HT-29 (cell line): ENCODE data around the gene SESN1. TPM values are rescaled to one million over a fixed set of nuclear protein-coding genes. Genes with fewer than 3 reads are reported as not detected.
"Not testable (repeated sequence)": the region's sequence is repeated elsewhere in the genome, so short reads cannot be mapped to it uniquely, and the experiment has no call there.

Source experiments
- DNase-seq: peaks from one replicate; pipeline ENCODE4 v3.0.0-alpha.2; 2015; ENCODE audit warnings: low spot score
- total RNA-seq: library from RNA; depleted of rRNA; stranded (reverse); fragments of >200 nt; shearing (Covaris generic); gene quantifications from 2 replicates; pipeline ENCODE4 v1.2.3, GENCODE V29; 2014

SESN1 gene
- total RNA-seq, 1 experiment from 2014 or later, result 11.9 TPM

GRCh38 chr6:109095036-109095834 lies 589 bp upstream of the SESN1 start, which contains the start of gene CEP57L1:
Gene CEP57L1 (plus strand): TSS chr6:109095507. CDS start chr6:109145222, 49,715 bp downstream.
- DNase-seq, result peak; percentile 97

GRCh38 chr6:109093732-109094415 lies 772 bp downstream of the SESN1 start:
- DNase-seq, result peak; percentile 22

GRCh38 chr6:109092074-109092473 lies 2.6 kb downstream of the SESN1 start:
- no peak for DNase-seq

DNA sequence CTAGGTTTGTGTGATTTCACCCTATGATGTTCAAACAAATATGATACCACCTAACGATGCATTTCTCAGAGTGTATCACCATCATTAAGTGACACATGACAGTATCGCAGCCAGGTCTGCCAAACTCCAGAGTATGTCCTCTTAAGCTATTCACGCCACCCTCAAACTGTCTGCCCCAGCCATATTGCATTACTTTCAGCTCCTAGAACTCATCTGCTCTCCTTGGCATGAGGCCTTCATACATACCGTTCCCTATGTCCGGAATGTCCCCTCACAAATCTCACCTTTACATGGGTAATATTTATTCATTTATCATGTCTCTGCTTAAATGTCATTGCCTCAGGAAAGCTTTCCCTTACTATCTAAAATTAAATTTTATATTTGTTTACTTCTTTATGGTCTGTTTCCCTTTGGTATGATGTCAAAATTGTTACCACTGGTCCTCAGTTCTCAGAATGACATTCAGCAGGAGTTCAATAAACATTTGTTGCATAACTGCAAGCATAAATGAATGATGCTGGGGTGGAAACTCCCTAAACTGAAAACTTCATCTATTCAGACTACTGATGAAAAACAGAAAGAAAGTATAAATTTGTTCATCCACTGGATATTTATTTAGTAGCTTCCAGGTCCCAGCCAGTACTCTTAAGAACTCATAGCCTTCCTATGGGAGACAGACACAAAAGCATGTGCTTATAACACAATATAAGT lies 3.2 kb downstream of the SESN1 start:
- DNase-seq, result no peak

DNA sequence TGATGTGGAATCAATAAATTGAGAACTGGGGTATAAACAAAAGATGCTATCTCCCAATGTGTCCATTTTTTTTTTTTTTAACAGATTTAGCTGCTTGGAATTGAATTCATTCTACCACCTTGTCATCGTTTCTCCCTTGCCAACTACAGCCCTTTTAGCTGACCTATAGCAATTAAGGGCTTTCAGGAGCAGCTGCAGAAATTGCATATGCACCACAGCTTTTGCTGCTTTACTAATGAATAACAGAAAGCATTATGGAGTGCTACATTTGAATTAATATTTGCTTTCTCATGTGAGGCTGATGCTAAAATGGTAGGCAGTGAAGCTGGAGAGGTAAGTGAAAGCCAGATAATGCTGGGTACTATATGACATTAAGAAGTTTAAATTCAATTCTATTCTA lies 5.7 kb downstream of the SESN1 start:
- DNase-seq, result no peak

GRCh38 chr6:109087661-109088264 lies 6.9 kb downstream of the SESN1 start:
- DNase-seq, result no peak

- not testable (repeated sequence) for DNase-seq
Measured at GRCh38 chr6:109084146-109084545, 10.5 kb downstream of the SESN1 start.

DNA sequence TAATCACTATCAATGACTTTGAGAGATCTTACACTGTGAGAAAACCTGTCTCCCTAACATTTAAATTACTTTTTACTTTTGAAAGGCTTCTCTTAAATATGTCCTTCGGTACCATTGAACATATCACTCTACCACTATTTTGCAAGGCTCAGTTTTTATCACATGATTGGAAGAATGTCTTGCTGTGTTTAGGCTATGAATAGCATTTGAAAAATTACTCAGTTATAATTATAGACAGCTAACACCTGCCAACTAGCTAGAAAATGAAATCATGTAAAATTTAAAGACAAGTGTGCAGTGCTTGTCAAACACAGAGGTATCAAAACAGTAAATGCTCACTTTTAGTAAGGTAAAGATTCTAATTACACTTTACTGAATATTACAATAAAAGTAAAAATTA lies 11.0 kb downstream of the SESN1 start:
- no peak for DNase-seq

- DNase-seq, result no peak
Measured at GRCh38 chr6:109082188-109082577, 12.5 kb downstream of the SESN1 start.

DNA sequence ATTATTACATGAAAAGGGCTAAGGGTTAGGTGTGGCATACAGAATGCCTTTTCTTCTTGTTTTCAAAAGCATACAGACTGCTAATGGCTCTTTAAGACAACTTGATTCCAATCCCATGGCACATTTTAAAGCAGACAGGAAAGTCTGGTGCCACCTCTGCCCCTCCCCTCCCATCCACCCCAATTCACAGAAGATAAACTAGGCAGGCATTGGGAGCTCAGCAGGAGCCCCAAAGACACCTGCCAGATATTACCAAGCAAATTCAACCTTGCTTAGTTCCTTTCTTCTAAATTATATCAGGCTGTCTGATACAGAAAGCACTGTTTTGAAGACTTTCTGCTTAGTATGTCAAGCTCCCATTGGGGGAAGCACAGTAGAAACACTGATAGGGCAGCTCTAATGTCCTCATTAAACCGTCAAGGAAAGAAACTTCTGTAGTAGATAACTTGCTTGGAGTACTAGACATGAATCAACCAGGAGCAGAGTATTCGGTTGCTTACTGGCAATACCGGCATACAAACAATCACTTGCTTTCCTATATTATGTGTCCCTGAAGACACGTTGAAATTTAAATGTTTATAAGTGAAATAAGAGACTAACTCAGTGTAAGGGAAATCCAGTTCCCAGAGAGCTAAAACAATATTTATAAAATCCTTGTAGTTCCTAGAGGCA lies 13.0 kb downstream of the SESN1 start:
- DNase-seq, result no peak

- DNase-seq, result no peak
Measured at GRCh38 chr6:109081026-109081425, 13.6 kb downstream of the SESN1 start.

DNA sequence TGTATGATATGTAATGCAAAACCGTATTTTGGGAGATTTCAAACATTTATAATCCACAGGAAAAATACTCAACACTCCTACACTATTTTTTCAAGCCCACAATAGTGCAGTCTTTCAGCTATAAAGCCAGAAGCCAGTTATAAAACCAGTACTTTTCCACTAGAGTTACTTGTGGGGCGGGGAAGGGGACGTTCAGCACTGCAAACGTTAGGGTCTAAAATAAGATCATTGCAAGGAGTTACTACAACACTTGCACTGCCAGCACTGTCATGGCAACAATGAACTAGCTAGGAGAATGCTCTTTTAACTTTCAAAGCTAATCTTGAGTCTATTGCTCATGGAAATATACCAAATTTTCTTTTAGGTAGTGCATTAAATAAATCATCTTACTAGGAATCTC lies 14.7 kb downstream of the SESN1 start:
- DNase-seq, result no peak

DNA sequence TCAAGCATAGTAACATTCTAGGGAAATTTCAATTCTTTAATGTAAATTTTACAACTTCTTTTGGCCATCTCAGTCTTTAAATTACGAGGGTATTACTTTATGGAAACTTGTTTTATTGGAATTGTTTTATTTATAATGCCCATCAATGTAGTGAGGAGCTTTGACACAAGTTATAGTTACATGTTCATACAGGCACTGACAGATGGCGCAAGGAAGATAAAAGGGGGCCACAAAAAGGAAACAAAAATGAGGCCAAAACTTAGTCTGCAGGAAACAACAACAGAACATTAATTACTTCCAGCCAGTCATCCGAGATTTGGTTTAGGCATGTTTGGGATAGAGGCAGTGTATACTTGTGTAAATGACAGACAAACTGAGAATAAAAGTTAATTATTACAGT lies 18.3 kb downstream of the SESN1 start:
- no peak for DNase-seq

GRCh38 chr6:109075934-109076333 lies 18.7 kb downstream of the SESN1 start:
- DNase-seq, result no peak

DNA sequence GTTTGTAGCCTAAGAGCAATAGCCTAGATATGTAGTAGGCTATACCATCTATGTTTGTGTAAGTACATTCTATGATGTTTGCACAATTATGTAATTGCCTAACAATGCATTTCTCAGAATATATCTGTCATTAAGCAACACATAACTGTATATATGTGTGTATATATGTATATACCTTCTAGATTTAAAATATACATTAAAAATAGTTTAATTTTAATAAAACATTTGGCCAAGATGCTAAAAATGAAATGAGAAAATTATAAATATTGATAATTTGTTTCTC lies 20.6 kb downstream of the SESN1 start:
- DNase-seq, result no peak

GRCh38 chr6:109073344-109074132 lies 21.1 kb downstream of the SESN1 start:
- peak; percentile 90 for DNase-seq

DNA sequence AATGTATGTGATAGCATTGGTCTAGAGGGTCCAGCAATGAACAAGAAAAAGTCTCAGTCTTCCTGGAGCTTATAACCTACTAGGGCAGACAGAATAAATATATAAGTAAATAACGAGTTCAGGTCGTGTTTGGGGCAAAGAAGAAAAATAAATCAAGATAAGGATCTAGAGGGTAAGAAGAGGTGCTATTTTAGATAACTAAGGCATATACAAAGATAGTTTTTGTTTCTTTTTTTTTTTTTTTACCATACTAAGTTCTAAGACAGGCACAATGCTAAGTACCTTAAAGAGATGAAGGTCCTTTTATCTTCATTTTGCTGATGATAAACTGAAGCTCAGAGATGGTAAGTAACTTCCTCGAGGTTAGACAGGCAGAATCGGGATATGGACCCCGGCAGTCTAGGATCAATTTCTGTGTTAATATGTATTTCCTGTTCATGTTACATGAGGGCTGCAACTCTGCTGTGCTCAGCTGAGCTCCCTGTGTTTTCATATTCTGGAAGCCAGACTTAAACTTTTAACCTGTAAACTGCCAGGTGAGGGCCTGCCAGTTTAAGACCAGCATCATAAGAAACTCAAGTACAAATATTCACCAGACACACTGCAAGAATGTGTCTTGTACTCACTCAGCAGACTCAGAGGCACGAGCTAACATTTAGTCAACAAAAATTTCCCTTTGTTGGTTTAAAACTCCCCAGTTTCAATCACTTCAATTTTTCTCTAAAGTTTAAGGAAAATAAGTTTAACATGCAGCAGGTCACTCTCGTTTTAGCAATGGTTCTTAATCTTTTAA lies 23.3 kb downstream of the SESN1 start:
- DNase-seq, result no peak

DNA sequence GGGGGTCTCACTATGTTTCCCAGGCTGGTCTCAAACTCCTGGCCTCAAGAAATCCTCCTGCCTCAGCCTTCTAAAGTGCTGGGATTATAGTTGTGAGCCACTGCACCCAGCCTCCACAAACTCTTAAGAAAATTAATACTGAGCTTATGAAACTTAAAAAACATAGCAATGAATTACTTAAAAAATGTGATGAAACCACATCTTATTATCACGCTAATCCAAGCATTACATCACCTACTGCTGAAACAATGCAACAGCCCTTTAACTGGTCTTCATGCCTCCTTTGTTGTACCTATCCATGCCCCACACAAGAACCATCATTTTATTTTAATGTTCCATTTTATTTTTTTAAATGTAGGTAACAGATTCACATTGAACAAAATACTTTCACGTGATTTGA lies 24.9 kb downstream of the SESN1 start:
- DNase-seq, result no peak

- no peak for DNase-seq
Measured at GRCh38 chr6:109062767-109063352, 31.8 kb downstream of the SESN1 start.

DNA sequence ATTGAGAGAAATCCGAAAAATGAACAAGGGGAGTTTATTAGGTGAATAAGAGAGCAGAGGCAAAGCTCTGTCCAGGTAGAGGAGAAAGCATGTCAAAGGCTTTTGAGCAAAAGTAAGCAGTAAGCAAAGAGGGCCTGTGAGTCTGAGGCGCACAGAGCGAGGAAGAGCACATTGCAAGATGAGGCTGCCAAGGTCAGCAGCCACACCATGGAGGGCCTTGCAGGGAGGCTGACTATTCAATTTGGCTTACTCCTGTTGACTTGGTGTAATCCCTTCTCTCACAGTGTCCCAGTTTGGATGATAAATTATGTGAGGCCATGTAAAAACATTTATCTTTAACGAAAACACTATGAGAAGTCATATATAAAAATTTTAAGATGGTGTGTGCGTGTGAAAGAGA lies 32.4 kb downstream of the SESN1 start:
- no peak for DNase-seq
